Activated T-cell treated with anti-CD3 and anti-CD28 coated beads, Interleukin-2, amount 50 U/mL, for 4 hours (primary cell): ENCODE results near the gene VARS1. TPM values are rescaled to one million over a fixed set of nuclear protein-coding genes. Genes with fewer than 3 reads are reported as not detected.
A peak's percentile ranks its signal among the peaks of the same experiment; 100 is the strongest.
"Not testable (repeated sequence)": the region's sequence is repeated elsewhere in the genome, so short reads cannot be mapped to it uniquely, and the experiment has no call there.

Experiments used
- ATAC-seq, 2 donors: fragments of 200-7000 bp; cut with Tn5 transposase; one replicate each; pipeline ENCODE4 v1.10.0; 2021
- DNase-seq: peaks from one replicate; pipeline ENCODE4 v3.0.0-alpha.2; 2020
- H3K27me3 Mint-ChIP-seq: one replicate; pipeline ENCODE4 v1.8.0; 2021; ENCODE audit warnings: low read depth, mixed read lengths
- H3K36me3 Mint-ChIP-seq: one replicate; pipeline ENCODE4 v1.8.0; 2022; ENCODE audit warnings: mixed read lengths; ENCODE audit not compliant: insufficient read depth
- H3K4me1 Mint-ChIP-seq: one replicate; pipeline ENCODE4 v1.8.0; 2021; ENCODE audit warnings: low read depth, mixed read lengths
- H3K4me3 Mint-ChIP-seq: one replicate; pipeline ENCODE4 v1.8.0; 2021; ENCODE audit warnings: mild to moderate bottlenecking, moderate library complexity, mixed read lengths
- H3K9me3 Mint-ChIP-seq: one replicate; pipeline ENCODE4 v1.8.0; 2021; ENCODE audit warnings: mixed read lengths
- total RNA-seq, 3 donors: library from RNA; stranded (reverse); gene quantifications; one replicate each; pipeline ENCODE4 v1.2.1, GENCODE V29; 2021

VARS1 gene
- total RNA-seq: 100 to 1,000 TPM; 231 to 263 (median 234) TPM

DNA sequence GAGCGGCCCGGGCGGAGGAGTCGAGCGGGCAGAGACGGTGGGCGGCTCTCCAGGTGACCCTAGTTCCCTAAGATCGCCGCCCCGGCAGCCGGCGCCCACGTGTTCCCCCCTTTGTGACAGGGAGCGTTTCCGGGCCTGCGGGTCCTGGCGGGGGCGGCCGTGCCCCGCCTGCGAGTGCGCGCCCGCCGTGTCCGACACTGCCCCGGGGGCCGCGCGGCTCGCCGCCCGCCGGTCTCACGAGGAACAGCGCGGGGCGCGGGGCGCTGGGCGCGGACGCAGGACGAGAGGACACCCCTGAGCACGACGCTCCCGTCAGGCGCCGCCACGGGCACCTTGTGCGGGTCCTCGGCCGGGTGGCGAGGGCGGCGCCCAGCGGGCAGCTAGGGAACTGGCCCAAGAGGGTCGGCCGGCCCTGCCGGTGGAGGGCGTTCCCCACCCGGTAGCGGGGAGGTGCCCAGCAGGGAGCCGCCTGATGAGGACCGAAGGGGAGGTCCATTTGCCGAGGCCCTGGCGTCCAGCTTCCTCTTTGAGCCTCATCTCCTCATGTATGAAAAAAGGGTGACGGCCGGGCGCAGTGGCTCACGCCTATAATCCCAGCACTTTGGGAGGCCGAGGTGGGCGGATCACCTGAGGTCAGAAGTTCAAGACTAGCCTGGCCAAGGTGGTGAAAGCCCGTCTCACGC, at the start of gene VARS1:
Gene VARS1 (minus strand): TSS at position 137 of the 683 bp plus-strand sequence. CDS start 535 bp downstream, outside the sequence.
- DNase-seq (peak; percentile 79), ATAC-seq (peak; percentile 92)
- peaks cover 9% of the 10 kb centered on the region for H3K36me3 Mint-ChIP-seq
- no peaks in the 10 kb centered on the region for H3K9me3 Mint-ChIP-seq
- peak within 1 kb of the TSS; percentile 99 for H3K4me3 Mint-ChIP-seq
- peaks cover 41% of the 10 kb centered on the region for H3K4me1 Mint-ChIP-seq
- no peaks in the 10 kb centered on the region for H3K27me3 Mint-ChIP-seq

- peaks cover under 1% of the 10 kb centered on the region for H3K4me1 Mint-ChIP-seq
- H3K4me3 Mint-ChIP-seq: no peak overlapping the region
- no peaks in the 10 kb centered on the region for H3K27me3 Mint-ChIP-seq
- DNase-seq: no peak
- H3K9me3 Mint-ChIP-seq: no peaks in the 10 kb centered on the region
- peaks cover 9% of the 10 kb centered on the region for H3K36me3 Mint-ChIP-seq
- no peak for ATAC-seq
Measured at GRCh38 chr6:31844507-31844906, 49.0 kb upstream of the VARS1 start.

DNA sequence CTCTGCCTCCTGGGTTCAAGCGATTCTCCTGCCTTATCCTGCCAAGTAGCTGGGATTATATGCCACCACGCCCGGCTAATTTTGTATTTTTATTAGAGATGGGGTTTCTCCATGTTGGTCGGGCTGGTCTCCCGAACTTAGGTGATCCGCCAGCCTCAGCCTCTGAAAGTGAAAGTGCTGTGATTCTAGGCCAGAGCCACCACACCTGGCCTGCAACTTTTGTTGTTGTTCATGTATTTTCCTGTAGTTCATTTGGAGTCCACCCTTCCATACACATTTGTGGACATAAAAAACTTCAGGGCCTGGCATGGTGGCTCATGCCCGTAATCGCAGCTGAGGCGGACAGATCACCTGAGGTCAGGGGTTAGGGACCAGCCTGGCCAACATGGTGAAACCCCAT, 46.5 kb upstream of the VARS1 start:
- peaks cover 25% of the 10 kb centered on the region for H3K36me3 Mint-ChIP-seq
- H3K4me1 Mint-ChIP-seq: peaks cover 12% of the 10 kb centered on the region
- H3K27me3 Mint-ChIP-seq: no peaks in the 10 kb centered on the region
- no peaks in the 10 kb centered on the region for H3K9me3 Mint-ChIP-seq
- DNase-seq (no peak), ATAC-seq (no peak)
- no peak overlapping the region for H3K4me3 Mint-ChIP-seq

DNA sequence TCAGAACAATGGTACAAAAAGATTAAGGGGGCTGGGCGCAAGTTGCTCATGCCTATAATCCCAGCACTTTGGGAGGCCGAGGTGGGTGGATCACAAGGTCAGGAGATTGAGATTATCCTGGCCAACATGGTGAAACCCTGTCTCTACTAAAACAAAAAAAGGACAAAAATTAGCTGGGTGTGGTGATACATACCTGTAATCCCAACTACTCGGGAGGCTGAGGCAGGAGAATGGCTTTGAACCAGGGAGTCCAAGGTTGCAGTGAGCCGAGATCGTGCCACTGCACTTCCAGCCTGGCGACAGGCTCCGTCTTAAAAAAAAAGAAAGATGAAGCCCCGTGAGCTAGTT, 44.2 kb upstream of the VARS1 start:
- H3K9me3 Mint-ChIP-seq, ATAC-seq, H3K27me3 Mint-ChIP-seq, DNase-seq: not testable (repeated sequence)
- peaks cover 42% of the 10 kb centered on the region for H3K36me3 Mint-ChIP-seq
- H3K4me3 Mint-ChIP-seq: peak overlapping the region; percentile 43
- H3K4me1 Mint-ChIP-seq: peaks cover 23% of the 10 kb centered on the region

DNA sequence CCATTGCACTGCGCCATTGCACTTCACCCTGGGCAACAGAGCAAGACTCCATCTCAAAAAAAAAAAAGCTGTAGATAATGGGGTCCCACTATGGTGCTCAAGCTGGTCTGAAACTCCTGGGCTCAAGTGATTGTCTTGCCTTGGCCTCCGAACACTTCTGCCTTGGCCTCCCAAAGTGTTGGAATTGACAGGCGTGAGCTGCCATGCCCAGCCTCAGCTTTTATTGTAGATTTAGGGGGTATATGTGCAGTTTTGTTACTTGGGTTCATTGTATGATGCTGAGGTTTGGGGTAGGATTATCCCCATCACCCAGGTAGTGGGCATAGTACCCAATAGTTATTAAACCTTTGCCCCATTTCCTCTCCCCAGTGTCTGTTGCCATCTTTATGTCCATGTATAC, 43.4 kb upstream of the VARS1 start:
- H3K36me3 Mint-ChIP-seq: peaks cover 43% of the 10 kb centered on the region
- peaks cover 26% of the 10 kb centered on the region for H3K4me1 Mint-ChIP-seq
- H3K27me3 Mint-ChIP-seq: no peaks in the 10 kb centered on the region
- H3K9me3 Mint-ChIP-seq: no peaks in the 10 kb centered on the region
- H3K4me3 Mint-ChIP-seq: peak overlapping the region; percentile 99
- ATAC-seq (no peak), DNase-seq (no peak)

DNA sequence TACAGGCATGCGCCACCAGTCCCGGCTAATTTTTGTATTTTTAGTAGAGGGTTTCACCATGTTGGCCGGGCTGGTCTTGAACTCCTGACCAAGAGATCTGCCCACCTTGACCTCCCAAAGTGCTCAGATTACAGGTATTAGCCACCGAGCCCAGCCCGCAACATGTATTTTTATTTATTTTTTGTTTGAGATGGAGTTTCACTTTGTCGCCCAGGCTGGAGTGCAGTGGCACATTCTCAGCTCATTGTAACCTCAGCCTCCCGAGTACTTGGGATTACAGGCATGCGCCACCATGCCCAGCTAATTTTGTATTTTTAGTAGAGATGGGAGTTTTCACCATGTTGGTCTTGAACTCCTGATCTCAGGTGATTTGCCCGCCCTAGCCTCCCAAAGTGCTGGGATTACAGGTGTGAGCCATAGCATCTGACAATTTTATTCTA, 42.6 kb upstream of the VARS1 start:
- not testable (repeated sequence) for DNase-seq, ATAC-seq, H3K27me3 Mint-ChIP-seq, H3K9me3 Mint-ChIP-seq
- Mint-ChIP-seq H3K36me3 (peaks cover 43% of the 10 kb centered on the region), H3K4me1 (peaks cover 26% of the 10 kb centered on the region), H3K4me3 (peak overlapping the region; percentile 99)

DNA sequence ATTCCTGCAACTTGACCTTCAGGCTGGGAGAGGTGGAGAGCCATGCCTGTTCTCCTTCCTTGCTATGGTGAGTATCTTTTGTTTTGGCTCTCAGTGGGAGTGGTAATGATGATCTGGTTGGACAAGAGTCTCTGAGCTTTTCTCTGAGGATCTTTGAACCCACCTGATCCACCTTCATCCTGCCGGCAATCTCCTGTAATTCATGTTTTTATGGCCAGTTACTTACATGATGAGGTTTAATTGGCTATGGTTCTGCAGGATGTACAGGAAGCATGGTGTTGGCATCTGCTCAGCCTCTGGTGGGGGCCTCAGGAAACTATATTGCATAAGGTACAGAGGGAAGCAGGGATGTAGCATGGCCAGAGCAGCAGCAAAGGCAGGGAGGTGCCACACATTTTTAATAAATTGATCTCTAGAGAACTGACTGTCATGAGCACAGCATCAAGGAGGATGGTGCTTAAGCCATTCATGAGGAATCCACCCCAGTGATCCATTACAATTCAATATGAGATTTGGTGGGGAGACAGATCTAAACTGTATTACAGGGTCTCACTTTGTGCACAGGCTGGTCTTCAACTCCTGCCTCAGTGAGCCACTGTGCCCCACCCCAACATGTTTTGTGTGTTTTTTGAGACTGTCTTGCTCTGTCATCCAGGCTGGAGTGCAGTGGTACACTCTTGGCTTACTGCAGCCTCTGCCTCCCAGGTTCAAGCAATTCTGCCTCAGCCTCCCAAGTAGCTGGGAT, 42.0 kb upstream of the VARS1 start:
- ATAC-seq: no peak
- peaks cover 43% of the 10 kb centered on the region for H3K36me3 Mint-ChIP-seq
- peaks cover 28% of the 10 kb centered on the region for H3K4me1 Mint-ChIP-seq

GRCh38 chr6:31836474-31837368, 41.2 kb upstream of the VARS1 start:
- peaks cover 28% of the 10 kb centered on the region for H3K4me1 Mint-ChIP-seq
- H3K9me3 Mint-ChIP-seq: no peaks in the 10 kb centered on the region
- H3K36me3 Mint-ChIP-seq: peaks cover 43% of the 10 kb centered on the region
- no peaks in the 10 kb centered on the region for H3K27me3 Mint-ChIP-seq
- ATAC-seq (no peak), DNase-seq (no peak)
- H3K4me3 Mint-ChIP-seq: peak overlapping the region; percentile 99

More for the DNA sequence above, 42.0 kb upstream of the VARS1 start:
- H3K27me3 Mint-ChIP-seq: no peaks in the 10 kb centered on the region
- H3K4me3 Mint-ChIP-seq: peak overlapping the region; percentile 99
- H3K9me3 Mint-ChIP-seq: no peaks in the 10 kb centered on the region
- DNase-seq: no peak

DNA sequence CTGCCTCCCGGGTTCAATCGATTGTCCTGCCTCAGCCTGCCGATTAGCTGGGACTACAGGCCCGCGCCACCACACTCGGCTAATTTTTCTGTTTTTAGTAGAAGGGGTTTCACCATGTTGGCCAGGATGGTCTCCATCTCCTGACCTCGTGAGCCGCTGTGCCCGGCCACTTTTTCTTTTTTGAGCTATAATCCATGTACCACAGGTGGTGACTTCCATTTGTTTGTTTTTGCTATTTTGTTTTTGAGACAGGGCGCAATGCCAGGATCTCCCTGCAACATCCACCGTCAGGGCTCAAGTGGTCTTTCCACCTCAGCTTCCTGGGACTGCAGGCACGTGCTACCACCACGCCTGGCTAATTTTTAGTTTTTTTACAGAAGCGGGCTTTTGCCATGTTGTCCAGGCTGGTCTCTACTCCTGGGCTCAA, 40.5 kb upstream of the VARS1 start:
- H3K4me3 Mint-ChIP-seq: peak overlapping the region; percentile 99
- no peaks in the 10 kb centered on the region for H3K9me3 Mint-ChIP-seq
- no peaks in the 10 kb centered on the region for H3K27me3 Mint-ChIP-seq
- no peak for DNase-seq
- peaks cover 43% of the 10 kb centered on the region for H3K36me3 Mint-ChIP-seq
- peaks cover 32% of the 10 kb centered on the region for H3K4me1 Mint-ChIP-seq
- no peak for ATAC-seq

- Mint-ChIP-seq H3K27me3 (no peaks in the 10 kb centered on the region), H3K4me1 (peaks cover 39% of the 10 kb centered on the region)
- peak; percentile 79 for DNase-seq
Measured at GRCh38 chr6:31834367-31835250, 39.1 kb upstream of the VARS1 start.

DNA sequence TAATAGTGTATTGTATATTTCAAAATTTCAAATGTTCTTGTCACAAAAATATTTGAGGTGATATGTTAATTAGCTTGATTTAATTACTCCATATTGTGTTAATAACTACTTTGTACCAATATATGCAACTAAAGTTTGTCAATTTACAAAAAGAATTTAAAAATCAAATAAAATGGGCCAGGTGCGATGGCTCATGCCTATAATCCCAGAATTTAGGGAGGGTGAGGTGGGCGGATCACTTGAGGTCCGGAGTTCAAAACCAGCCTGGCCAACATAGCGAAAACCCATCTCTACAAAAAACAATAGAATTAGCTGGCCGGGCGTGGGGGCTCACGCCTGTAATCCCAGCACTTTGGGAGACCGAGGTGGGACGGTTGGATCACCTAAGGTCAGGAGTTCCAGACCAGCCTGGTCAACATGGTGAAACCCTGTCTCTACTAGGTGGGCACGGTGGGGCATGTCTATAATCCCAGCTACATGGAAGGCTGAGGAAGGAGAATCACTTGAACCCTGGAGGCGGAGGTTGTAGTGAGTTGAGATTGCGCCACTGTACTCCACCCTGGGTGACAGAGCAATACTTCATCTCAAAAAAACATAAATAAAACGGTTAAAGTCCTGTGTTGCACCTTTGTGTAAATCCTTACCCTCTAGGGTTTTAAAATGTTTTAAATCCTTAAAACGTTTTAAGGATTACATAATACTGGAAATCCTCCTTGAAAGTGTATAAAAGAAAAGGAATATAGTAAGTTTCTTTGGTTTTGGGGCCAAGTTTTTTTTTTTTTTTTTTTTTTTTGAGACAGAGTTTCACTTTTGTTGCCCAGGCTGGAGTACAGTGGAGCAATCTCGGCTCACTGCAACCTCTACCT, 36.0 kb upstream of the VARS1 start:
- Mint-ChIP-seq H3K4me3 (peak overlapping the region; percentile 95), H3K9me3 (no peaks in the 10 kb centered on the region), H3K27me3 (no peaks in the 10 kb centered on the region), H3K36me3 (peaks cover 15% of the 10 kb centered on the region), H3K4me1 (peaks cover 29% of the 10 kb centered on the region)
- no peak for ATAC-seq
- no peak for DNase-seq

More at GRCh38 chr6:31834367-31835250, 39.1 kb upstream of the VARS1 start:
- Mint-ChIP-seq H3K36me3 (peaks cover 37% of the 10 kb centered on the region), H3K4me3 (peak overlapping the region; percentile 99), H3K9me3 (no peaks in the 10 kb centered on the region)
- ATAC-seq: peak; percentile 73 to 75

GRCh38 chr6:31830886-31831335, 35.4 kb upstream of the VARS1 start:
- DNase-seq (no peak), ATAC-seq (no peak)
- Mint-ChIP-seq H3K9me3 (no peaks in the 10 kb centered on the region), H3K4me1 (peaks cover 27% of the 10 kb centered on the region), H3K4me3 (peak overlapping the region; percentile 95), H3K27me3 (no peaks in the 10 kb centered on the region), H3K36me3 (peaks cover 9% of the 10 kb centered on the region)
